ENCODE results near the gene GPR37. TPM values are rescaled to one million over a fixed set of nuclear protein-coding genes. Genes with fewer than 3 reads are reported as not detected.

Gene GPR37
- total RNA-seq, 1 experiment from 2014 or later, result 1.6 TPM

- no peaks in the 10 kb centered on the region for H4K20me1 ChIP-seq (ENCODE audit: control insufficient read depth, insufficient read depth, insufficient read length)
- H3T11ph ChIP-seq (ENCODE audit: low read length), result no peak overlapping the region
- H3K79me2 ChIP-seq (ENCODE audit: insufficient read depth, low read length), result no peaks in the 10 kb centered on the region
- H3K4ac ChIP-seq (ENCODE audit: low read depth, low read length), result no peak overlapping the region
- DNase-seq, result peak; percentile 49
- no peak; the same call in 2 of the 3 replicates for TF ChIP-seq CTCF (conservative IDR thresholded peaks at IDR 0.05)
- no peak overlapping the region for H2BK20ac ChIP-seq (ENCODE audit: low read depth, low read length, poor library complexity, severe bottlenecking)
- H3K27me3 Mint-ChIP-seq (ENCODE audit: low read depth), result peaks cover 33% of the 10 kb centered on the region
- no peaks in the 10 kb centered on the region for H3K4me1 ChIP-seq (ENCODE audit: insufficient read depth, low read length)
- no peak overlapping the region for H4K8ac ChIP-seq (replicated peaks; ENCODE audit: insufficient read length, low read depth, low read length)
- peaks cover 15 to 24% of the 10 kb centered on the region in 2 experiments for H3K4me1 Mint-ChIP-seq
- no peak overlapping the region for H3K9ac ChIP-seq (ENCODE audit: extremely low read depth, insufficient read length, low read length)
- H4K5ac ChIP-seq (ENCODE audit: insufficient read length, low read depth, low read length), result no peak overlapping the region
- no peak overlapping the region for H3K14ac ChIP-seq (ENCODE audit: insufficient read depth, low read length)
- H3K4me2 ChIP-seq (ENCODE audit: insufficient read depth, insufficient read length, low read length), result peak overlapping the region; percentile 72
- no peak overlapping the region for H2BK12ac ChIP-seq (ENCODE audit: insufficient read length, low read depth, low read length)
- H2BK5ac ChIP-seq (ENCODE audit: insufficient read length, low read length), result no peak overlapping the region
- no peaks in the 10 kb centered on the region for H3K9me3 ChIP-seq (ENCODE audit: control insufficient read depth, low read depth, low read length)
- H3K27ac Mint-ChIP-seq, result peak overlapping the region in 1 of 3 experiments; percentile 41; a peak in 1 of 7 replicates
- H2AK5ac ChIP-seq (ENCODE audit: insufficient read length, low read length), result no peak overlapping the region
- peaks cover 23% of the 10 kb centered on the region for H3K23me2 ChIP-seq (ENCODE audit: insufficient read length, low read depth, low read length, poor library complexity, severe bottlenecking)
- no peak overlapping the region for H2AFZ ChIP-seq (ENCODE audit: low read length)
- peak overlapping the region; percentile 82 to 90 for H3K4me3 Mint-ChIP-seq
- H3K27me3 ChIP-seq (ENCODE audit: insufficient read depth, low read length), result peaks cover 5% of the 10 kb centered on the region; the same call in 1 of the 2 replicates
- no peak overlapping the region for H2BK15ac ChIP-seq (ENCODE audit: low read depth, low read length)
- WGBS (ENCODE audit: extremely low coverage, insufficient read length, low lambda C conversion rate), result no CpG with 5 or more reads among the region's 26 CpGs
- no peak overlapping the region for H4K91ac ChIP-seq (ENCODE audit: insufficient read length, low read depth, low read length)
- no peak overlapping the region for H3K23ac ChIP-seq (ENCODE audit: insufficient read length, low read depth, low read length)
- H3K56ac ChIP-seq (ENCODE audit: insufficient read length, low read depth, low read length), result no peak overlapping the region
- H3K79me1 ChIP-seq (ENCODE audit: insufficient read depth, low read depth, low read length, poor library complexity, severe bottlenecking), result no peaks in the 10 kb centered on the region
- peaks cover 0 to 3% (median 2%) of the 10 kb centered on the region in 3 experiments; a peak in 1 of 7 replicates for H3K36me3 Mint-ChIP-seq (ENCODE audit: insufficient read depth in 1 of 3, low read depth in 3 of 3)
- no peak overlapping the region for H3K18ac ChIP-seq (ENCODE audit: insufficient read length, low read depth, low read length)
- peaks cover 0 to 3% of the 10 kb centered on the region in 2 experiments; a peak in 2 of 5 replicates for H3K9me3 Mint-ChIP-seq
- no peak overlapping the region for H2BK120ac ChIP-seq (ENCODE audit: low read depth, low read length, poor library complexity, severe bottlenecking)
- H3K27ac ChIP-seq (ENCODE audit: insufficient read length, low read depth, low read length), result no peak overlapping the region
Observed at GRCh38 chr7:124764847-124765400, 668 bp downstream of the GPR37 start.

Measured in H9 (cell line).